K562 (cell line): ENCODE measurements around the gene COL23A1. TPM values are rescaled to one million over a fixed set of nuclear protein-coding genes. Genes with fewer than 3 reads are reported as not detected.

Experiments
- GABPB2 ChIP-seq: fragments of 250-450 bp; sonication (Bioruptor Pico); conservative IDR thresholded peaks from 2 replicates; pipeline ENCODE4 v1.5.1; 2021; ENCODE audit warnings: mild to moderate bottlenecking
- NFE2L1 ChIP-seq: fragments of 450-650 bp; IDR thresholded peaks from 2 replicates; pipeline ENCODE4 v1.6.1; 2016; ENCODE audit warnings: missing genetic modification characterization, low read depth, mild to moderate bottlenecking, missing compliant biosample characterization, moderate library complexity, borderline replicate concordance
- RAD21 ChIP-seq, 2 experiments: fragments of 250-450 bp in 1 of 2; fragments of 450-650 bp in 1 of 2; sonication (Bioruptor Pico) in 1 of 2; formaldehyde crosslinking in 1 of 2; IDR thresholded peaks in 1 of 2; conservative IDR thresholded peaks in 1 of 2; 2 replicates each; pipeline versions ENCODE4 v1.4.0 to v1.8.0; 2020 to 2022; ENCODE audit warnings: mild to moderate bottlenecking in 2 of 2, moderate library complexity in 1 of 2
- SMC3 ChIP-seq: conservative IDR thresholded peaks from 2 replicates; pipeline ENCODE4 v1.6.1; 2011; ENCODE audit warnings: low read depth, low read length, improper control_type of control experiment; ENCODE audit not compliant: insufficient read depth
- ZNF354B ChIP-seq: fragments of 250-450 bp; sonication (Bioruptor Pico); IDR thresholded peaks from 2 replicates; pipeline ENCODE4 v1.4.0; 2020
- polyA plus RNA-seq, 8 experiments: library from polyadenylated mRNA; depleted of rRNA in 4 of 8; stranded (reverse) in 5 of 8; unstranded in 3 of 8; fragments of >200 nt; fragmentation: Nextera tagmentation in 2 of 8; fragmentation: Illumina TruSeq in 1 of 8; extraction: Ambion mirVana in 2 of 8; extraction: Trizol in 1 of 8; gene quantifications; 2 replicates each; pipeline versions ENCODE4 v1.2.1 to v1.2.3, GENCODE V29; 2011 to 2014; ENCODE audit warnings: inconsistent platforms in 1 of 8, missing spikeins in 1 of 8
- total RNA-seq, 7 experiments: library from RNA; depleted of rRNA in 6 of 7; stranded (reverse); fragments of >200 nt in 6 of 7; fragmentation: Illumina TruSeq in 2 of 7; extraction: Trizol in 2 of 7; gene quantifications; 2 replicates each; pipeline versions ENCODE4 v1.2.1 to v1.2.3, GENCODE V29; 2011 to 2021; ENCODE audit warnings: low replicate concordance in 1 of 7
- TF ChIP-seq, protein P1 (sequence below), 2 experiments: fragments of 250-450 bp in 1 of 2; fragments of 450-650 bp in 1 of 2; sonication (Bioruptor Pico) in 1 of 2; IDR thresholded peaks; 2 replicates each; pipeline versions ENCODE4 v1.6.1 to v1.8.0; 2016 to 2021; ENCODE audit warnings: mild to moderate bottlenecking in 2 of 2, moderate library complexity in 2 of 2, missing compliant biosample characterization in 1 of 2, missing genetic modification characterization in 1 of 2
- TF ChIP-seq, protein P2 (sequence below), 3 experiments: IDR thresholded peaks in 2 of 3; conservative IDR thresholded peaks in 1 of 3; 2 replicates each; pipeline ENCODE4 v1.5.1; 2011 to 2012; ENCODE audit warnings: low read length in 3 of 3, mild to moderate bottlenecking in 3 of 3, control low read depth in 2 of 3, improper control_type of control experiment in 1 of 3, inconsistent platforms in 1 of 3, low read depth in 1 of 3, mixed read lengths in 1 of 3, moderate library complexity in 1 of 3; ENCODE audit not compliant: insufficient read depth in 2 of 3
- TF ChIP-seq, protein P3 (sequence below): fragments of 450-650 bp; IDR thresholded peaks from 2 replicates; pipeline ENCODE4 v1.6.1; 2017; ENCODE audit warnings: mild to moderate bottlenecking, moderate library complexity

COL23A1 gene
- total and polyA plus RNA-seq, 9 of the 15 experiments (the other 6 are each of a cell fraction or from before 2014, with no cell fraction given), result 0.09 TPM; not detected in 8

DNA sequence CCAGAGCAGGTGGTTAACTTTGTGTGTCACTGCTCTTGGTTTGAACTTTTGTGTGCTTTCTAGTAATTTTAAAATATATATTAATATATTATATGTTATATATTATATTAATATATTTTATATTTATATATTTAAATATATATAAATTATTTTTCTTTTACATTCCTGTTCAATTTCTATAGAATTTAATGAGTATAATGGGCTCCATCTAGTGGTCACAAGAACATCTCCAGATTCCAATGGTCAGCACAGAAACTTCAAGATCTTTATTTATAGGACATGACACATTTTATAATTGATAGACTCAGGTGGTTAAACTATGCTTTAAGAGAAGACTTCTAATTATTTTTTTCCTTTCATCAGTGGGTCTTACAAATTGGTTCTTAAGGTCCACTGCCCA is 39.1 kb downstream of the COL23A1 start (continued):
- 0 out of 2 replicates have a peak, but pooled peaks have one; percentile 23 for TF ChIP-seq SMC3
- TF ChIP-seq, protein P1, sequence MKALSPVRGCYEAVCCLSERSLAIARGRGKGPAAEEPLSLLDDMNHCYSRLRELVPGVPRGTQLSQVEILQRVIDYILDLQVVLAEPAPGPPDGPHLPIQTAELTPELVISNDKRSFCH (CRISPR knock-in tag; IDR thresholded peaks at IDR 0.05), result no peak
- TF ChIP-seq, protein P1 (tag; IDR thresholded peaks at IDR 0.05), result no peak
- no peak for TF ChIP-seq NFE2L1 (tag)
- TF ChIP-seq, protein P2, sequence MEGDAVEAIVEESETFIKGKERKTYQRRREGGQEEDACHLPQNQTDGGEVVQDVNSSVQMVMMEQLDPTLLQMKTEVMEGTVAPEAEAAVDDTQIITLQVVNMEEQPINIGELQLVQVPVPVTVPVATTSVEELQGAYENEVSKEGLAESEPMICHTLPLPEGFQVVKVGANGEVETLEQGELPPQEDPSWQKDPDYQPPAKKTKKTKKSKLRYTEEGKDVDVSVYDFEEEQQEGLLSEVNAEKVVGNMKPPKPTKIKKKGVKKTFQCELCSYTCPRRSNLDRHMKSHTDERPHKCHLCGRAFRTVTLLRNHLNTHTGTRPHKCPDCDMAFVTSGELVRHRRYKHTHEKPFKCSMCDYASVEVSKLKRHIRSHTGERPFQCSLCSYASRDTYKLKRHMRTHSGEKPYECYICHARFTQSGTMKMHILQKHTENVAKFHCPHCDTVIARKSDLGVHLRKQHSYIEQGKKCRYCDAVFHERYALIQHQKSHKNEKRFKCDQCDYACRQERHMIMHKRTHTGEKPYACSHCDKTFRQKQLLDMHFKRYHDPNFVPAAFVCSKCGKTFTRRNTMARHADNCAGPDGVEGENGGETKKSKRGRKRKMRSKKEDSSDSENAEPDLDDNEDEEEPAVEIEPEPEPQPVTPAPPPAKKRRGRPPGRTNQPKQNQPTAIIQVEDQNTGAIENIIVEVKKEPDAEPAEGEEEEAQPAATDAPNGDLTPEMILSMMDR (IDR thresholded peaks at IDR 0.05 in 2 of 3, conservative IDR thresholded peaks at IDR 0.05 in 1 of 3; ENCODE audit: insufficient read depth in 2 of 3, low read depth in 1 of 3, low read length in 3 of 3), result peak in 2 of 3 experiments; percentile 17 to 62; a peak in 3 of 6 replicates
- no peak for TF ChIP-seq ZNF354B (CRISPR knock-in tag)
- TF ChIP-seq RAD21 (CRISPR knock-in tag; conservative IDR thresholded peaks at IDR 0.05 in 1 of 2, IDR thresholded peaks at IDR 0.05 in 1 of 2), result peak; percentile 52 to 57
- TF ChIP-seq, protein P3, sequence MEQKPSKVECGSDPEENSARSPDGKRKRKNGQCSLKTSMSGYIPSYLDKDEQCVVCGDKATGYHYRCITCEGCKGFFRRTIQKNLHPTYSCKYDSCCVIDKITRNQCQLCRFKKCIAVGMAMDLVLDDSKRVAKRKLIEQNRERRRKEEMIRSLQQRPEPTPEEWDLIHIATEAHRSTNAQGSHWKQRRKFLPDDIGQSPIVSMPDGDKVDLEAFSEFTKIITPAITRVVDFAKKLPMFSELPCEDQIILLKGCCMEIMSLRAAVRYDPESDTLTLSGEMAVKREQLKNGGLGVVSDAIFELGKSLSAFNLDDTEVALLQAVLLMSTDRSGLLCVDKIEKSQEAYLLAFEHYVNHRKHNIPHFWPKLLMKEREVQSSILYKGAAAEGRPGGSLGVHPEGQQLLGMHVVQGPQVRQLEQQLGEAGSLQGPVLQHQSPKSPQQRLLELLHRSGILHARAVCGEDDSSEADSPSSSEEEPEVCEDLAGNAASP, result no peak
- TF ChIP-seq GABPB2 (CRISPR knock-in tag), result no peak
